Keratinocyte (primary cell): ENCODE measurements around the gene PSME4.

Experiments
- EZH2 ChIP-seq: IDR thresholded peaks from one replicate; pipeline ENCODE4 v1.6.1; 2012; ENCODE audit warnings: inconsistent platforms, mild to moderate bottlenecking, low read length, moderate library complexity
- TF ChIP-seq, protein P1 (sequence below), 3 experiments: IDR thresholded peaks in 1 of 3; conservative IDR thresholded peaks in 1 of 3; optimal IDR thresholded peaks in 1 of 3; 2 replicates in 2 of 3; 3 replicates in 1 of 3; pipeline versions ENCODE3 to v1.5.1; 2011; ENCODE audit warnings: low read length in 3 of 3, mild to moderate bottlenecking in 3 of 3, moderate library complexity in 2 of 3, control low read depth in 1 of 3, inconsistent platforms in 1 of 3; ENCODE audit not compliant: insufficient read depth in 2 of 3; ENCODE audit errors: extremely low read depth in 1 of 3

- TF ChIP-seq, protein P1, sequence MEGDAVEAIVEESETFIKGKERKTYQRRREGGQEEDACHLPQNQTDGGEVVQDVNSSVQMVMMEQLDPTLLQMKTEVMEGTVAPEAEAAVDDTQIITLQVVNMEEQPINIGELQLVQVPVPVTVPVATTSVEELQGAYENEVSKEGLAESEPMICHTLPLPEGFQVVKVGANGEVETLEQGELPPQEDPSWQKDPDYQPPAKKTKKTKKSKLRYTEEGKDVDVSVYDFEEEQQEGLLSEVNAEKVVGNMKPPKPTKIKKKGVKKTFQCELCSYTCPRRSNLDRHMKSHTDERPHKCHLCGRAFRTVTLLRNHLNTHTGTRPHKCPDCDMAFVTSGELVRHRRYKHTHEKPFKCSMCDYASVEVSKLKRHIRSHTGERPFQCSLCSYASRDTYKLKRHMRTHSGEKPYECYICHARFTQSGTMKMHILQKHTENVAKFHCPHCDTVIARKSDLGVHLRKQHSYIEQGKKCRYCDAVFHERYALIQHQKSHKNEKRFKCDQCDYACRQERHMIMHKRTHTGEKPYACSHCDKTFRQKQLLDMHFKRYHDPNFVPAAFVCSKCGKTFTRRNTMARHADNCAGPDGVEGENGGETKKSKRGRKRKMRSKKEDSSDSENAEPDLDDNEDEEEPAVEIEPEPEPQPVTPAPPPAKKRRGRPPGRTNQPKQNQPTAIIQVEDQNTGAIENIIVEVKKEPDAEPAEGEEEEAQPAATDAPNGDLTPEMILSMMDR (optimal IDR thresholded peaks at IDR 0.05 in 1 of 3, IDR thresholded peaks at IDR 0.05 in 1 of 3, conservative IDR thresholded peaks at IDR 0.05 in 1 of 3; ENCODE audit: extremely low read depth in 1 of 3, insufficient read depth in 2 of 3, low read length in 3 of 3), result no peak
- no peak for TF ChIP-seq EZH2
Observed at GRCh38 chr2:53848062-53848461, 122.7 kb downstream of the PSME4 start.
